ENCODE measurements around the gene KIF21B.

GRCh38 chr1:200989337-200989736, 34.2 kb downstream of the KIF21B start:
- TF ChIP-seq POLR2A (IDR thresholded peaks at IDR 0.05; ENCODE audit: low read depth, low read length) (no peak), CHD1 (IDR thresholded peaks at IDR 0.05; ENCODE audit: low read depth, low read length) (no peak), USF2 (IDR thresholded peaks at IDR 0.05; ENCODE audit: low read depth, low read length) (no peak), CTCF (conservative IDR thresholded peaks at IDR 0.05; ENCODE audit: low read depth, low read length) (no peak), CEBPB (IDR thresholded peaks at IDR 0.05; ENCODE audit: low read depth, low read length) (no peak), RAD21 (IDR thresholded peaks at IDR 0.05; ENCODE audit: low read length) (no peak), MXI1 (IDR thresholded peaks at IDR 0.05; ENCODE audit: borderline replicate concordance, low read depth, low read length) (no peak)

All from IMR-90 (cell line).